WTC11 (cell line): Measurements from ENCODE around the gene S100A8. TPM values are rescaled to one million over a fixed set of nuclear protein-coding genes. Genes with fewer than 3 reads are reported as not detected.

Experiments used
- ATAC-seq: fragments of 200-7000 bp; cut with Tn5 transposase; 2 replicates; pipeline ENCODE4 v1.10.0; 2021; ENCODE audit warnings: mild to moderate bottlenecking, moderate library complexity
- CTCF ChIA-PET: fragments of 300-600 bp; sonication (Branson Sonifier 250); formaldehyde crosslinking; loops from one replicate; lab custom pipeline; 2021; ENCODE audit warnings: antibody characterized with exemption; lab: Charles Lee
- POLR2A ChIA-PET: fragments of 350-600 bp; sonication (Branson Sonifier 250); formaldehyde crosslinking; loops from one replicate; lab custom pipeline; 2021; ENCODE audit warnings: antibody characterized with exemption; lab: Charles Lee
- DNase-seq: peaks from one replicate; pipeline ENCODE4 v3.0.0; 2021; ENCODE audit warnings: low spot score
- H3K27ac Mint-ChIP-seq: 2 replicates; pipeline ENCODE4 v1.8.0; 2021; ENCODE audit warnings: mixed read lengths
- H3K27me3 Mint-ChIP-seq: 2 replicates; pipeline ENCODE4 v1.8.0; 2021; ENCODE audit warnings: low read depth, mild to moderate bottlenecking, moderate library complexity, mixed read lengths
- H3K36me3 Mint-ChIP-seq: 2 replicates; pipeline ENCODE4 v1.8.0; 2021; ENCODE audit warnings: mixed read lengths
- H3K4me1 Mint-ChIP-seq: 2 replicates; pipeline ENCODE4 v1.8.0; 2022; ENCODE audit warnings: mixed read lengths
- H3K4me3 Mint-ChIP-seq: 2 replicates; pipeline ENCODE4 v1.8.0; 2021; ENCODE audit warnings: mild to moderate bottlenecking, moderate library complexity, mixed read lengths
- H3K9me3 Mint-ChIP-seq: 2 replicates; pipeline ENCODE4 v1.8.0; 2021; ENCODE audit warnings: mixed read lengths
- AR ChIP-seq: fragments of 250-450 bp; sonication (Bioruptor Pico); IDR thresholded peaks from 2 replicates; pipeline ENCODE4 v1.9.0; 2021; ENCODE audit warnings: mild to moderate bottlenecking
- ARID4B ChIP-seq: sonication (generic); formaldehyde crosslinking; IDR thresholded peaks from 2 replicates; pipeline ENCODE4 v1.8.0; 2023; ENCODE audit warnings: missing genetic modification reagents, mild to moderate bottlenecking, borderline replicate concordance
- ATF2 ChIP-seq: sonication (generic); formaldehyde crosslinking; IDR thresholded peaks from 2 replicates; pipeline ENCODE4 v1.8.1; 2022; ENCODE audit warnings: low read depth, missing genetic modification reagents, borderline replicate concordance
- ATF6 ChIP-seq: sonication (generic); formaldehyde crosslinking; IDR thresholded peaks from 2 replicates; pipeline ENCODE4 v1.8.1; 2023; ENCODE audit warnings: mild to moderate bottlenecking, missing genetic modification reagents
- CBFB ChIP-seq: sonication (generic); formaldehyde crosslinking; IDR thresholded peaks from 2 replicates; pipeline ENCODE4 v1.8.1; 2022; ENCODE audit warnings: mild to moderate bottlenecking, low read depth, missing genetic modification reagents
- CREM ChIP-seq: sonication (generic); formaldehyde crosslinking; IDR thresholded peaks from 2 replicates; pipeline ENCODE4 v1.8.1; 2022; ENCODE audit warnings: mild to moderate bottlenecking, missing genetic modification reagents, moderate library complexity
- E2F5 ChIP-seq: sonication (generic); formaldehyde crosslinking; IDR thresholded peaks from 2 replicates; pipeline ENCODE4 v1.8.1; 2022; ENCODE audit warnings: mild to moderate bottlenecking, moderate library complexity, missing genetic modification reagents
- GTF2I ChIP-seq: fragments of 250-450 bp; sonication (Bioruptor Pico); conservative IDR thresholded peaks from 2 replicates; pipeline ENCODE4 v1.4.0; 2021; ENCODE audit warnings: mild to moderate bottlenecking
- HMGA2 ChIP-seq: fragments of 250-450 bp; sonication (Bioruptor Pico); IDR thresholded peaks from 2 replicates; pipeline ENCODE4 v1.4.0; 2021; ENCODE audit warnings: mild to moderate bottlenecking, moderate library complexity
- NFATC4 ChIP-seq: fragments of 250-450 bp; sonication (Bioruptor Pico); IDR thresholded peaks from 2 replicates; pipeline ENCODE4 v1.9.0; 2021; ENCODE audit warnings: mild to moderate bottlenecking
- NR2C2 ChIP-seq: sonication (generic); formaldehyde crosslinking; IDR thresholded peaks from 2 replicates; pipeline ENCODE4 v1.8.0; 2022; ENCODE audit warnings: mild to moderate bottlenecking, missing genetic modification reagents
- PRDM15 ChIP-seq: sonication (generic); formaldehyde crosslinking; IDR thresholded peaks from 2 replicates; pipeline ENCODE4 v1.8.0; 2022; ENCODE audit warnings: missing genetic modification reagents
- TP53 ChIP-seq: sonication (generic); formaldehyde crosslinking; IDR thresholded peaks from 2 replicates; pipeline ENCODE4 v1.8.1; 2023; ENCODE audit warnings: mild to moderate bottlenecking, missing genetic modification reagents
- USF2 ChIP-seq: sonication (generic); formaldehyde crosslinking; IDR thresholded peaks from 2 replicates; pipeline ENCODE4 v1.8.1; 2023; ENCODE audit warnings: mild to moderate bottlenecking, missing genetic modification reagents, moderate library complexity
- ZNF121 ChIP-seq: sonication (generic); formaldehyde crosslinking; IDR thresholded peaks from 2 replicates; pipeline ENCODE4 v1.8.0; 2023; ENCODE audit warnings: missing genetic modification reagents
- ZNF232 ChIP-seq: sonication (generic); formaldehyde crosslinking; IDR thresholded peaks from 2 replicates; pipeline ENCODE4 v1.8.0; 2022; ENCODE audit warnings: mild to moderate bottlenecking, missing genetic modification reagents
- ZNF317 ChIP-seq: sonication (generic); formaldehyde crosslinking; IDR thresholded peaks from 2 replicates; pipeline ENCODE4 v1.8.1; 2023; ENCODE audit warnings: low read depth, mild to moderate bottlenecking, moderate library complexity, missing genetic modification reagents, borderline replicate concordance
- ZNF396 ChIP-seq: fragments of 250-450 bp; sonication (Bioruptor Pico); IDR thresholded peaks from 2 replicates; pipeline ENCODE4 v1.8.0; 2021; ENCODE audit warnings: mild to moderate bottlenecking, moderate library complexity, borderline replicate concordance
- ZSCAN18 ChIP-seq: fragments of 250-450 bp; sonication (Bioruptor Pico); IDR thresholded peaks from 2 replicates; pipeline ENCODE4 v2.1.2; 2022; ENCODE audit warnings: mild to moderate bottlenecking, moderate library complexity
- total RNA-seq: library from RNA; stranded (reverse); gene quantifications from 3 replicates; pipeline ENCODE4 v1.2.3, GENCODE V29; 2021

The S100A8 gene
- total RNA-seq, 1 experiment from 2014 or later = not detected

- TF ChIP-seq CREM = no peak
- no peak for TF ChIP-seq ARID4B (CRISPR knock-in tag)
- TF ChIP-seq TP53 (CRISPR knock-in tag) = no peak
- TF ChIP-seq NFATC4 (CRISPR knock-in tag) = no peak
- no peak for TF ChIP-seq HMGA2 (CRISPR knock-in tag)
- no peak for TF ChIP-seq ATF2 (CRISPR knock-in tag)
- no peak for TF ChIP-seq AR (CRISPR knock-in tag)
- no peak for TF ChIP-seq GTF2I (CRISPR knock-in tag)
- no peak for TF ChIP-seq ZSCAN18 (CRISPR knock-in tag)
- TF ChIP-seq ZNF396 (CRISPR knock-in tag) = no peak
- TF ChIP-seq CBFB (CRISPR knock-in tag) = no peak
- TF ChIP-seq PRDM15 (CRISPR knock-in tag) = no peak
- no peak for TF ChIP-seq E2F5 (CRISPR knock-in tag)
- TF ChIP-seq ZNF121 (CRISPR knock-in tag) = no peak
- TF ChIP-seq ATF6 (CRISPR knock-in tag) = no peak
- TF ChIP-seq ZNF232 (CRISPR knock-in tag) = no peak
- no peak for TF ChIP-seq ZNF317 (CRISPR knock-in tag)
- TF ChIP-seq NR2C2 (CRISPR knock-in tag) = no peak
- no peak for TF ChIP-seq USF2 (CRISPR knock-in tag)
- DNase-seq = no peak
- ChIA-PET POLR2A (no interaction called here), CTCF (interaction anchor here (1.3 kb wide), 1 partner anchor 67 kb away, joined by 7 read pairs; no protein-coding TSS in a partner anchor)
- no peak overlapping the region for H3K4me3 Mint-ChIP-seq
- no peaks in the 10 kb centered on the region for H3K4me1 Mint-ChIP-seq
- no peaks in the 10 kb centered on the region for H3K9me3 Mint-ChIP-seq
- no peak overlapping the region for H3K27ac Mint-ChIP-seq
- no peaks in the 10 kb centered on the region for H3K36me3 Mint-ChIP-seq
- peaks cover 3% of the 10 kb centered on the region; the same call in 1 of the 2 replicates for H3K27me3 Mint-ChIP-seq
- no peak for ATAC-seq
Observed at GRCh38 chr1:153428073-153428638, 37.3 kb upstream of the S100A8 start.
